ENCODE results near the gene HPF1.
"Not testable (repeated sequence)": the region's sequence is repeated elsewhere in the genome, so short reads cannot be mapped to it uniquely, and the experiment has no call there.

HPF1 gene

GRCh38 chr4:169791062-169791461 is 33.3 kb upstream of the HPF1 start:
- peaks cover 7% of the 10 kb centered on the region for H3K4me1 ChIP-seq (ENCODE audit: control insufficient read depth, insufficient read depth, low read depth, low read length)
- no peak overlapping the region for H4K8ac ChIP-seq (ENCODE audit: low read length)
- WGBS = 82% methylated on average over 2 of the region's 2 CpGs
- no peaks in the 10 kb centered on the region for H3K36me3 ChIP-seq (ENCODE audit: control insufficient read depth in 1 of 2, insufficient read depth in 2 of 2, low read depth in 1 of 2, low read length in 2 of 2)
- no peak overlapping the region for H3K23ac ChIP-seq (ENCODE audit: low read length in 2 of 2)
- H3K27me3 ChIP-seq (ENCODE audit: control insufficient read depth in 1 of 2, insufficient read depth in 1 of 2, low read length in 2 of 2) = peaks cover 31 to 45% of the 10 kb centered on the region in 2 experiments
- no peak overlapping the region for H2BK12ac ChIP-seq (ENCODE audit: low read length in 2 of 2)
- H4K91ac ChIP-seq (ENCODE audit: low read length) = no peak overlapping the region
- no peak overlapping the region for H3K14ac ChIP-seq (ENCODE audit: low read length in 2 of 2)
- DNase-seq = no peak
- H2BK120ac ChIP-seq (ENCODE audit: low read depth, low read length) = no peak overlapping the region
- H3K4me3 ChIP-seq (ENCODE audit: insufficient read depth in 1 of 2, low read depth in 1 of 2, low read length in 2 of 2) = peak overlapping the region in 1 of 2 experiments; percentile 71
- no peak overlapping the region for H2BK15ac ChIP-seq (ENCODE audit: low read depth, poor library complexity, severe bottlenecking)
- H3K27ac ChIP-seq (ENCODE audit: low read length, poor library complexity, severe bottlenecking) = no peak overlapping the region
- H2BK5ac ChIP-seq (ENCODE audit: low read depth, low read length, poor library complexity, severe bottlenecking) = no peak overlapping the region
- H2AK5ac ChIP-seq (ENCODE audit: low read length, severe bottlenecking) = no peak overlapping the region
- no peaks in the 10 kb centered on the region for H3K9me3 ChIP-seq (ENCODE audit: control insufficient read depth, low read length)
- H3K4me2 ChIP-seq (ENCODE audit: low read length, poor library complexity, severe bottlenecking) = no peak overlapping the region
- H3K18ac ChIP-seq (ENCODE audit: low read depth in 1 of 2, low read length in 2 of 2) = no peak overlapping the region
- H3K9ac ChIP-seq (ENCODE audit: low read length) = peak overlapping the region; percentile 66
- H2AFZ ChIP-seq (ENCODE audit: low read depth, low read length) = no peak overlapping the region
- no peaks in the 10 kb centered on the region for H3K79me1 ChIP-seq (replicated peaks; ENCODE audit: low read length, poor library complexity, severe bottlenecking)
- H3K4ac ChIP-seq (ENCODE audit: low read depth in 1 of 2, low read length in 2 of 2) = no peak overlapping the region

- Histone ChIP-seq H2BK5ac (ENCODE audit: low read depth, low read length, poor library complexity, severe bottlenecking) (no peak overlapping the region), H3K9ac (ENCODE audit: low read length) (peak overlapping the region; percentile 26), H2BK15ac (ENCODE audit: low read depth, poor library complexity, severe bottlenecking) (no peak overlapping the region), H3K23ac (ENCODE audit: low read length in 2 of 2) (no peak overlapping the region), H2AFZ (ENCODE audit: low read depth, low read length) (no peak overlapping the region), H3K36me3 (ENCODE audit: control insufficient read depth in 1 of 2, insufficient read depth in 2 of 2, low read depth in 1 of 2, low read length in 2 of 2) (no peaks in the 10 kb centered on the region), H2BK120ac (ENCODE audit: low read depth, low read length) (no peak overlapping the region), H3K27me3 (ENCODE audit: control insufficient read depth in 1 of 2, insufficient read depth in 1 of 2, low read length in 2 of 2) (peaks cover 0 to 15% of the 10 kb centered on the region in 2 experiments), H2BK12ac (ENCODE audit: low read length in 2 of 2) (no peak overlapping the region), H3K4ac (ENCODE audit: low read depth in 1 of 2, low read length in 2 of 2) (no peak overlapping the region), H4K91ac (ENCODE audit: low read length) (no peak overlapping the region), H3K27ac (ENCODE audit: low read length, poor library complexity, severe bottlenecking) (no peak overlapping the region), H3K4me3 (ENCODE audit: insufficient read depth in 1 of 2, low read depth in 1 of 2, low read length in 2 of 2) (peak overlapping the region in 1 of 2 experiments; percentile 63), H3K18ac (ENCODE audit: low read depth in 1 of 2, low read length in 2 of 2) (no peak overlapping the region), H3K79me1 (replicated peaks; ENCODE audit: low read length, poor library complexity, severe bottlenecking) (no peaks in the 10 kb centered on the region), H3K9me3 (ENCODE audit: control insufficient read depth, low read length) (no peaks in the 10 kb centered on the region), H3K14ac (ENCODE audit: low read length in 2 of 2) (no peak overlapping the region), H3K4me2 (ENCODE audit: low read length, poor library complexity, severe bottlenecking) (no peak overlapping the region), H4K8ac (ENCODE audit: low read length) (no peak overlapping the region), H2AK5ac (ENCODE audit: low read length, severe bottlenecking) (no peak overlapping the region), H3K4me1 (ENCODE audit: control insufficient read depth, insufficient read depth, low read depth, low read length) (no peaks in the 10 kb centered on the region)
- DNase-seq = no peak
- 91% methylated on average over 57 of the region's 58 CpGs for WGBS
Measured at GRCh38 chr4:169774466-169775445, 17.0 kb upstream of the HPF1 start.

- H3K4ac ChIP-seq (ENCODE audit: low read depth in 1 of 2, low read length in 2 of 2) = no peak overlapping the region
- WGBS = 93% methylated on average over 7 of the region's 7 CpGs
- no peak overlapping the region for H3K4me2 ChIP-seq (ENCODE audit: low read length, poor library complexity, severe bottlenecking)
- no peak overlapping the region for H2AFZ ChIP-seq (ENCODE audit: low read depth, low read length)
- no peak overlapping the region for H4K91ac ChIP-seq (ENCODE audit: low read length)
- no peak overlapping the region for H3K4me3 ChIP-seq (ENCODE audit: insufficient read depth in 1 of 2, low read depth in 1 of 2, low read length in 2 of 2)
- H3K9me3 ChIP-seq (ENCODE audit: control insufficient read depth, low read length) = no peaks in the 10 kb centered on the region
- H3K14ac ChIP-seq (ENCODE audit: low read length in 2 of 2) = no peak overlapping the region
- no peak overlapping the region for H2BK5ac ChIP-seq (ENCODE audit: low read depth, low read length, poor library complexity, severe bottlenecking)
- no peaks in the 10 kb centered on the region for H3K79me1 ChIP-seq (replicated peaks; ENCODE audit: low read length, poor library complexity, severe bottlenecking)
- H3K27ac ChIP-seq (ENCODE audit: low read length, poor library complexity, severe bottlenecking) = no peak overlapping the region
- H2BK120ac ChIP-seq (ENCODE audit: low read depth, low read length) = no peak overlapping the region
- no peaks in the 10 kb centered on the region for H3K36me3 ChIP-seq (ENCODE audit: control insufficient read depth in 1 of 2, insufficient read depth in 2 of 2, low read depth in 1 of 2, low read length in 2 of 2)
- H2BK12ac ChIP-seq (ENCODE audit: low read length in 2 of 2) = no peak overlapping the region
- H3K4me1 ChIP-seq (ENCODE audit: control insufficient read depth, insufficient read depth, low read depth, low read length) = no peaks in the 10 kb centered on the region
- no peak overlapping the region for H3K23ac ChIP-seq (ENCODE audit: low read length in 2 of 2)
- no peak overlapping the region for H3K18ac ChIP-seq (ENCODE audit: low read depth in 1 of 2, low read length in 2 of 2)
- H3K27me3 ChIP-seq (ENCODE audit: control insufficient read depth in 1 of 2, insufficient read depth in 1 of 2, low read length in 2 of 2) = peaks cover 0 to 15% of the 10 kb centered on the region in 2 experiments
- no peak overlapping the region for H2BK15ac ChIP-seq (ENCODE audit: low read depth, poor library complexity, severe bottlenecking)
- H2AK5ac ChIP-seq (ENCODE audit: low read length, severe bottlenecking) = no peak overlapping the region
- no peak overlapping the region for H4K8ac ChIP-seq (ENCODE audit: low read length)
- no peak for DNase-seq
- no peak overlapping the region for H3K9ac ChIP-seq (ENCODE audit: low read length)
Measured at GRCh38 chr4:169773889-169774288, 16.1 kb upstream of the HPF1 start.

- H3K4me1 ChIP-seq (ENCODE audit: control insufficient read depth, insufficient read depth, low read depth, low read length); H3K18ac ChIP-seq (ENCODE audit: low read depth in 1 of 2, low read length in 2 of 2); H3K36me3 ChIP-seq (ENCODE audit: control insufficient read depth in 1 of 2, insufficient read depth in 2 of 2, low read depth in 1 of 2, low read length in 2 of 2); H2AFZ ChIP-seq (ENCODE audit: low read depth, low read length); H2BK12ac ChIP-seq (ENCODE audit: low read length in 2 of 2); DNase-seq; H3K4me2 ChIP-seq (ENCODE audit: low read length, poor library complexity, severe bottlenecking); H3K14ac ChIP-seq (ENCODE audit: low read length in 2 of 2); H2BK120ac ChIP-seq (ENCODE audit: low read depth, low read length); H3K9me3 ChIP-seq (ENCODE audit: control insufficient read depth, low read length); H3K27ac ChIP-seq (ENCODE audit: low read length, poor library complexity, severe bottlenecking); H4K91ac ChIP-seq (ENCODE audit: low read length); H3K23ac ChIP-seq (ENCODE audit: low read length in 2 of 2); H2BK15ac ChIP-seq (ENCODE audit: low read depth, poor library complexity, severe bottlenecking); H3K79me1 ChIP-seq (replicated peaks; ENCODE audit: low read length, poor library complexity, severe bottlenecking); H4K8ac ChIP-seq (ENCODE audit: low read length); H2BK5ac ChIP-seq (ENCODE audit: low read depth, low read length, poor library complexity, severe bottlenecking); H2AK5ac ChIP-seq (ENCODE audit: low read length, severe bottlenecking); H3K4ac ChIP-seq (ENCODE audit: low read depth in 1 of 2, low read length in 2 of 2); H3K4me3 ChIP-seq (ENCODE audit: insufficient read depth in 1 of 2, low read depth in 1 of 2, low read length in 2 of 2): not testable (repeated sequence)
- 93% methylated on average over 7 of the region's 11 CpGs for WGBS
- Histone ChIP-seq H3K9ac (ENCODE audit: low read length) (peak overlapping the region; percentile 64), H3K27me3 (ENCODE audit: control insufficient read depth in 1 of 2, insufficient read depth in 1 of 2, low read length in 2 of 2) (peaks cover 0 to 15% of the 10 kb centered on the region in 2 experiments)
Measured at GRCh38 chr4:169771556-169772080, 13.9 kb upstream of the HPF1 start.

All from mesenchymal stem cell (in vitro differentiated cells and primary cell).